HEK293T (cell line): ENCODE data around the gene VTCN1.

Source experiments
- SUZ12 ChIP-seq: fragments of 450-650 bp; IDR thresholded peaks from 2 replicates; pipeline ENCODE4 v1.6.1; 2016; ENCODE audit warnings: mild to moderate bottlenecking
- TARDBP ChIP-seq: fragments of 450-650 bp; IDR thresholded peaks from 2 replicates; pipeline ENCODE4 v1.6.1; 2016

DNA sequence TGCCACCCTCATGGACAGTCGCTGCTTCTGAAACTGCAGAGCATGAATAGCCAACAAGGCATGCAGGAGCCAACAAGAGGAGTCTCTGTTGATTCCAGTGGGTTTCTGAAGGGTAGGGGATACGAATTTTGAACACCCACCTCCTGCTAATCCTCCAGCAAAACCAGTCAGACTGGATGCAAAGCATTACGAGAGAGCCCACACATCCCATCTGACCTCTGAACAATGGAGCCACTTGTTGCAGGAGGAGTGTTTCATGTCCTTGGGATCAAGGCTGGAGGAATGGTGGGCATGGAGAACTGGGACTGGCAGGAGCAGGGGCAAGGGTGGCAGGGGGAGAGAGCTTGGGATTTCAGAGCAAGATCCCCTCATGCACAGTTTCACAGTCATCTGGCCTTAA is 1.6 kb downstream of the VTCN1 start:
- TF ChIP-seq SUZ12 (no peak), TARDBP (no peak)
